B cell (primary cell): Measurements from ENCODE around the gene TPRN. TPM values are rescaled to one million over a fixed set of nuclear protein-coding genes. Genes with fewer than 3 reads are reported as not detected.

Experiments used
- ATAC-seq: fragments of 200-7000 bp; cut with Tn5 transposase; one replicate; pipeline ENCODE4 v1.10.0; 2021; ENCODE audit warnings: low read depth, mild to moderate bottlenecking, moderate number of reproducible peaks, moderate library complexity
- CTCF ChIA-PET: fragments of 350-600 bp; sonication (Branson Sonifier 250); formaldehyde crosslinking; loops from one replicate; lab custom pipeline; 2021; ENCODE audit warnings: antibody characterized with exemption, inconsistent platforms; lab: Charles Lee
- POLR2A ChIA-PET: fragments of 350-600 bp; sonication (Branson Sonifier 250); formaldehyde crosslinking; loops from one replicate; lab custom pipeline; 2021; ENCODE audit warnings: antibody characterized with exemption; lab: Charles Lee
- DNase-seq: peaks from one replicate; pipeline ENCODE4 v3.0.0; 2013
- H2AFZ ChIP-seq: 2 replicates; pipeline ENCODE4 v1.6.1; 2012; ENCODE audit warnings: mild to moderate bottlenecking, low read depth, low read length; ENCODE audit not compliant: insufficient read depth, poor library complexity, severe bottlenecking
- H3K27ac ChIP-seq, 2 donors: 1 replicate in 1 of 2; 2 replicates in 1 of 2; pipeline ENCODE4 v1.5.1; 2012 to 2013; ENCODE audit warnings: low read length in 2 of 2, mild to moderate bottlenecking in 2 of 2, moderate library complexity in 1 of 2
- H3K27me3 ChIP-seq, 4 experiments: fragments of 200-600 bp in 1 of 4; sonication (generic) in 1 of 4; replicated peaks in 1 of 4; 1 replicate in 2 of 4; 2 replicates in 2 of 4; pipeline versions ENCODE4 v1.6.1 to v1.7.0; 2013 to 2016; ENCODE audit warnings: low read length in 3 of 4, mild to moderate bottlenecking in 2 of 4, mixed read lengths in 1 of 4, moderate library complexity in 1 of 4; ENCODE audit not compliant: insufficient read depth in 4 of 4, control insufficient read depth in 3 of 4; ENCODE audit errors: control extremely low read depth in 1 of 4
- H3K36me3 ChIP-seq, 2 experiments: replicated peaks in 1 of 2; 1 replicate in 1 of 2; 2 replicates in 1 of 2; pipeline versions ENCODE4 v1.6.1 to v1.7.1; 2013; ENCODE audit warnings: low read length in 1 of 2; ENCODE audit not compliant: insufficient read depth in 2 of 2, control insufficient read depth in 1 of 2; ENCODE audit errors: control extremely low read depth in 1 of 2, extremely low read depth in 1 of 2
- H3K4me1 ChIP-seq, 2 donors: fragments of 200-600 bp in 1 of 2; sonication (generic) in 1 of 2; 1 replicate in 1 of 2; 2 replicates in 1 of 2; pipeline versions ENCODE4 v1.5.1 to v1.6.1; 2013 to 2017; ENCODE audit warnings: low read length in 2 of 2; ENCODE audit not compliant: control insufficient read depth in 2 of 2, insufficient read depth in 2 of 2
- H3K4me2 ChIP-seq: replicated peaks from 2 replicates; pipeline ENCODE3; 2012; ENCODE audit warnings: mild to moderate bottlenecking, low read depth, low read length; ENCODE audit not compliant: poor library complexity, severe bottlenecking
- H3K4me3 ChIP-seq, 5 experiments: fragments of 200-600 bp in 1 of 5; sonication (generic) in 1 of 5; 1 replicate in 3 of 5; 2 replicates in 2 of 5; pipeline versions ENCODE4 v1.5.1 to v1.7.0; 2011 to 2016; ENCODE audit warnings: low read length in 4 of 5, mild to moderate bottlenecking in 4 of 5, low read depth in 2 of 5, control low read depth in 1 of 5, moderate library complexity in 1 of 5; ENCODE audit not compliant: insufficient read depth in 1 of 5; ENCODE audit errors: control extremely low read depth in 1 of 5, extremely low read depth in 1 of 5
- H3K79me2 ChIP-seq: fragments of 200-600 bp; sonication (generic); one replicate; pipeline ENCODE4 v1.6.0; 2016; ENCODE audit warnings: low read length; ENCODE audit not compliant: control insufficient read depth, insufficient read depth
- H3K9ac ChIP-seq: fragments of 200-600 bp; sonication (generic); 2 replicates; pipeline ENCODE4 v1.6.1; 2017; ENCODE audit warnings: mild to moderate bottlenecking, low read length, moderate library complexity
- H3K9me3 ChIP-seq, 3 donors: one replicate each; pipeline versions ENCODE4 v1.6.1 to v1.7.1; 2013; ENCODE audit warnings: low read length in 2 of 3; ENCODE audit not compliant: control insufficient read depth in 2 of 3, insufficient read depth in 1 of 3; ENCODE audit errors: control extremely low read depth in 1 of 3
- H4K20me1 ChIP-seq: 2 replicates; pipeline ENCODE4 v1.6.0; 2012; ENCODE audit warnings: mild to moderate bottlenecking, low read length; ENCODE audit not compliant: insufficient read depth, control insufficient read depth, poor library complexity, severe bottlenecking
- H3K27ac Mint-ChIP-seq: one replicate; pipeline ENCODE4 v1.8.0; 2021; ENCODE audit warnings: mixed read lengths
- H3K27me3 Mint-ChIP-seq: one replicate; pipeline ENCODE4 v1.8.0; 2021; ENCODE audit warnings: mixed read lengths
- H3K4me1 Mint-ChIP-seq: one replicate; pipeline ENCODE4 v1.8.0; 2021; ENCODE audit warnings: mixed read lengths
- H3K4me3 Mint-ChIP-seq: one replicate; pipeline ENCODE4 v1.8.0; 2021; ENCODE audit warnings: mixed read lengths
- H3K9me3 Mint-ChIP-seq: one replicate; pipeline ENCODE4 v1.8.0; 2022; ENCODE audit warnings: mixed read lengths; ENCODE audit not compliant: insufficient read depth
- CTCF ChIP-seq: fragments of 200-600 bp; IDR thresholded peaks from one replicate; pipeline ENCODE4 v1.8.0; 2022; ENCODE audit warnings: antibody characterized with exemption, mild to moderate bottlenecking
- EZH2 ChIP-seq: IDR thresholded peaks from 2 replicates; pipeline ENCODE4 v1.6.1; 2012; ENCODE audit warnings: borderline replicate concordance, low read depth, mild to moderate bottlenecking, moderate library complexity, low read length; ENCODE audit not compliant: insufficient read depth, poor library complexity, severe bottlenecking
- WGBS: methylation state at CpG from one replicate; pipeline ENCODE4 v1.1.5; 2013; ENCODE audit warnings: missing lambda C conversion rate; ENCODE audit not compliant: insufficient coverage; 5-methylcytosine and 5-hydroxymethylcytosine counted together
- intact Hi-C: fragments of 100-400 bp; cut with micrococcal nuclease; formaldehyde crosslinking; loops from one replicate; pipeline ENCODE4 v1.10.0; 2022
- polyA plus RNA-seq: library from polyadenylated mRNA; depleted of rRNA; stranded (reverse); fragments of >200 nt; gene quantifications from 2 replicates; pipeline ENCODE4 v1.2.3, GENCODE V29; 2012
- total RNA-seq, 2 donors: library from RNA; stranded (reverse); fragments of 120-200 nt in 1 of 2; gene quantifications; 1 replicate in 1 of 2; 2 replicates in 1 of 2; pipeline versions ENCODE4 v1.2.3 to v1.2.4, GENCODE V29; 2013 to 2022

TPRN gene
- total and polyA plus RNA-seq, 2 donors (not counting 1 experiment from before 2014, with no cell fraction given), result 5.7 to 16.3 TPM

GRCh38 chr9:137163365-137163715 lies 37.2 kb downstream of the TPRN start:
- Histone ChIP-seq H3K4me3 (no peak overlapping the region), H4K20me1 (no peaks in the 10 kb centered on the region), H3K27me3 (peaks cover 0 to 82% (median 30%) of the 10 kb centered on the region in 4 experiments), H3K4me1 (peaks cover 14 to 34% of the 10 kb centered on the region in 2 donors), H3K9ac (no peak overlapping the region), H3K79me2 (no peaks in the 10 kb centered on the region), H3K27ac (no peak overlapping the region), H3K9me3 (peaks cover 0 to 23% (median 0%) of the 10 kb centered on the region in 3 donors), H3K36me3 (no peaks in the 10 kb centered on the region), H3K4me2 (peak overlapping the region; percentile 35), H2AFZ (no peak overlapping the region)
- H3K4me3 Mint-ChIP-seq, result peak overlapping the region; percentile 16
- peak overlapping the region; percentile 20 for H3K27ac Mint-ChIP-seq
- 61% methylated on average over 25 of the region's 26 CpGs for WGBS
- H3K27me3 Mint-ChIP-seq, result peaks cover 39% of the 10 kb centered on the region
- no peak for ATAC-seq
- H3K4me1 Mint-ChIP-seq, result peaks cover 15% of the 10 kb centered on the region
- CTCF ChIA-PET, result no interaction called here
- POLR2A ChIA-PET, result no interaction called here
- no peaks in the 10 kb centered on the region for H3K9me3 Mint-ChIP-seq
- TF ChIP-seq EZH2 (no peak), CTCF (no peak)
- DNase-seq, result no peak
- intact Hi-C loops, result no loop called here

- no peaks in the 10 kb centered on the region for H3K9me3 Mint-ChIP-seq
- POLR2A ChIA-PET, result interaction anchor here (0.6 to 0.7 kb wide), 2 partner anchors 14 to 48 kb away, joined by 3 read pairs; no protein-coding TSS in a partner anchor
- Histone ChIP-seq H3K9ac (no peak overlapping the region), H3K79me2 (no peaks in the 10 kb centered on the region), H3K4me3 (no peak overlapping the region), H3K27ac (no peak overlapping the region), H2AFZ (no peak overlapping the region), H3K4me1 (peaks cover 9 to 31% of the 10 kb centered on the region in 2 donors), H3K9me3 (peaks cover 0 to 27% (median 0%) of the 10 kb centered on the region in 3 donors), H3K36me3 (no peaks in the 10 kb centered on the region), H3K4me2 (peak overlapping the region; percentile 35), H3K27me3 (peaks cover 0 to 82% (median 34%) of the 10 kb centered on the region in 4 experiments), H4K20me1 (no peaks in the 10 kb centered on the region)
- peak overlapping the region; percentile 13 for H3K4me3 Mint-ChIP-seq
- intact Hi-C loops, result no loop called here
- no peak for DNase-seq
- CTCF ChIA-PET, result no interaction called here
- H3K27ac Mint-ChIP-seq, result no peak overlapping the region
- peak; percentile 17 for TF ChIP-seq EZH2
- no peak for TF ChIP-seq CTCF
- WGBS, result 32% methylated on average over 74 of the region's 74 CpGs
- peaks cover 19% of the 10 kb centered on the region for H3K4me1 Mint-ChIP-seq
- ATAC-seq, result no peak
- peaks cover 45% of the 10 kb centered on the region for H3K27me3 Mint-ChIP-seq
Measured at GRCh38 chr9:137162505-137163364, 37.8 kb downstream of the TPRN start.
